GM10847 (cell line): Measurements from ENCODE around the gene GRK6.

Experiments used
- POLR2A ChIP-seq: IDR thresholded peaks from 2 replicates; pipeline ENCODE4 v1.6.1; 2011; ENCODE audit not compliant: insufficient read length; ENCODE audit errors: extremely low read depth

GRK6 gene

GRCh38 chr5:177440211-177440989, 13.9 kb downstream of the GRK6 start:
- TF ChIP-seq POLR2A, result no peak

- TF ChIP-seq POLR2A, result no peak
Observed at GRCh38 chr5:177440990-177441780, 14.7 kb downstream of the GRK6 start.

- TF ChIP-seq POLR2A, result no peak
Observed at GRCh38 chr5:177442066-177442826, 15.8 kb downstream of the GRK6 start.

GRCh38 chr5:177443144-177443983, 16.9 kb downstream of the GRK6 start:
- TF ChIP-seq POLR2A, result no peak

- TF ChIP-seq POLR2A, result no peak
Observed at GRCh38 chr5:177444106-177445051, 17.9 kb downstream of the GRK6 start.

- no peak for TF ChIP-seq POLR2A
Observed at GRCh38 chr5:177445052-177445916, 18.8 kb downstream of the GRK6 start.

GRCh38 chr5:177445917-177446199, 19.4 kb downstream of the GRK6 start:
- no peak for TF ChIP-seq POLR2A

GRCh38 chr5:177446200-177447065, 20.0 kb downstream of the GRK6 start, which contains the start of gene PRR7:
Gene PRR7 (plus strand): TSS chr5:177446814. CDS start chr5:177455068, 8,254 bp downstream.
- peak; percentile 45 for TF ChIP-seq POLR2A

GRCh38 chr5:177447066-177447610, 20.7 kb downstream of the GRK6 start:
- TF ChIP-seq POLR2A, result no peak

- no peak for TF ChIP-seq POLR2A
Observed at GRCh38 chr5:177447611-177448243, 21.3 kb downstream of the GRK6 start.

GRCh38 chr5:177448244-177448950, 21.9 kb downstream of the GRK6 start:
- TF ChIP-seq POLR2A, result no peak
